GM12801 (cell line): ENCODE measurements around the gene ETS2.

ENCODE experiments used
- TF ChIP-seq, protein P1 (sequence below): IDR thresholded peaks from one replicate; pipeline ENCODE4 v1.5.1; 2011; ENCODE audit warnings: control low read depth; ENCODE audit not compliant: insufficient read length; ENCODE audit errors: extremely low read depth

The ETS2 gene

DNA sequence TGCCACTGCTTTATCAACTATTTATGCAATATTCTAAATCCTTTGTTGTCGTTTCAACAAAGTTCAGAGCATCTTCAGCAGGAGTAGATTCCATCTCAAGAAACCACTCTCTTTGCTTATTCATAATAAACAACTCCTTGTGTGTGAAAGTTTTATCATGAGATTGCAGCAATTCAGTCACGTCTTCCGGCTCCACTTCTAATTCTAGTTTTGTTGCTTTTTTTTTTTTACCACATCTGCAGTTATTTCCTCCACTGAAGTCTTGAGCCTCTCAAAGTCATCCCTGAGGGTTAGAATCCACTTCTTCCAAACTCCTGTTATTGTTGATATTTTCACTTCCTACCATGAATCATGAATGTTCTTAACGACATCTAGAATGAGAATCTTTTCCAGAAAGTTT is 14.8 kb upstream of the ETS2 start:
- TF ChIP-seq, protein P1, sequence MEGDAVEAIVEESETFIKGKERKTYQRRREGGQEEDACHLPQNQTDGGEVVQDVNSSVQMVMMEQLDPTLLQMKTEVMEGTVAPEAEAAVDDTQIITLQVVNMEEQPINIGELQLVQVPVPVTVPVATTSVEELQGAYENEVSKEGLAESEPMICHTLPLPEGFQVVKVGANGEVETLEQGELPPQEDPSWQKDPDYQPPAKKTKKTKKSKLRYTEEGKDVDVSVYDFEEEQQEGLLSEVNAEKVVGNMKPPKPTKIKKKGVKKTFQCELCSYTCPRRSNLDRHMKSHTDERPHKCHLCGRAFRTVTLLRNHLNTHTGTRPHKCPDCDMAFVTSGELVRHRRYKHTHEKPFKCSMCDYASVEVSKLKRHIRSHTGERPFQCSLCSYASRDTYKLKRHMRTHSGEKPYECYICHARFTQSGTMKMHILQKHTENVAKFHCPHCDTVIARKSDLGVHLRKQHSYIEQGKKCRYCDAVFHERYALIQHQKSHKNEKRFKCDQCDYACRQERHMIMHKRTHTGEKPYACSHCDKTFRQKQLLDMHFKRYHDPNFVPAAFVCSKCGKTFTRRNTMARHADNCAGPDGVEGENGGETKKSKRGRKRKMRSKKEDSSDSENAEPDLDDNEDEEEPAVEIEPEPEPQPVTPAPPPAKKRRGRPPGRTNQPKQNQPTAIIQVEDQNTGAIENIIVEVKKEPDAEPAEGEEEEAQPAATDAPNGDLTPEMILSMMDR = no peak

DNA sequence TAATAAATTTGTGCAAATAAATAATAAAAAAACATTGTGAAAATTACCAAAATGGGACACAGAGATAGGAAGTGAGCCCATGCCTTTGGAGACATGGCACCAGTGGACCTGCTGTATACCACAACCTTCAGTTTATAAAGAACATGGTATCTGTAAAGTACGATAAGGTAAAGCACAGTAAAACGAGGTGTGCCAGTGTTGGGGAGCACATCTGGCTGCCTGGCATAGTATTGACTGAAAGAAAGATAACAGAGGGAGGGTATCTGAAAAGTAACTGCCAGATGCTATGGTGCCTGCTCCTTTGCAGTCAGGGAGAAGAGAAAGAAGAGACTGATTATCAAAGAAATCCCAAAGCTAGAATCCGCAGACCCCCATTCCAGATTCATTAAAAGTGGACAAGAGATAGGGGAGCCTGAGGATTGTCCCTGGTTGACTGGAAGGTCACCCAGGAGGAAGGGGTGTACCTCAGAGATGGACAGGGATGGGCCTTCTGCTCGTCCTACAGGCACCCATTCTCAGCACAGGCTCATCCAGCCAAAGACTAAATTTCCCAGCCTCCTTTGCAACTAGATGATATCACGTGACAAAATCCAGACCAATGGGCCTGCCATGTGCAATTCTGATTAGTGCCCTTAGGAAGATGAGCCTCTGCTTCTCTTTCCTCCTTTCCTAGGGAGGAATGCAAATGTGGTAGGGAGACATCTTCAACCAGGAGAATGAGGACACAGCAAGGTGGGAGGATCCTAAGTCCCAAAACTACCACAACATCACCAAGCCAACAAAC is 12.9 kb upstream of the ETS2 start:
- TF ChIP-seq, protein P1 = no peak

DNA sequence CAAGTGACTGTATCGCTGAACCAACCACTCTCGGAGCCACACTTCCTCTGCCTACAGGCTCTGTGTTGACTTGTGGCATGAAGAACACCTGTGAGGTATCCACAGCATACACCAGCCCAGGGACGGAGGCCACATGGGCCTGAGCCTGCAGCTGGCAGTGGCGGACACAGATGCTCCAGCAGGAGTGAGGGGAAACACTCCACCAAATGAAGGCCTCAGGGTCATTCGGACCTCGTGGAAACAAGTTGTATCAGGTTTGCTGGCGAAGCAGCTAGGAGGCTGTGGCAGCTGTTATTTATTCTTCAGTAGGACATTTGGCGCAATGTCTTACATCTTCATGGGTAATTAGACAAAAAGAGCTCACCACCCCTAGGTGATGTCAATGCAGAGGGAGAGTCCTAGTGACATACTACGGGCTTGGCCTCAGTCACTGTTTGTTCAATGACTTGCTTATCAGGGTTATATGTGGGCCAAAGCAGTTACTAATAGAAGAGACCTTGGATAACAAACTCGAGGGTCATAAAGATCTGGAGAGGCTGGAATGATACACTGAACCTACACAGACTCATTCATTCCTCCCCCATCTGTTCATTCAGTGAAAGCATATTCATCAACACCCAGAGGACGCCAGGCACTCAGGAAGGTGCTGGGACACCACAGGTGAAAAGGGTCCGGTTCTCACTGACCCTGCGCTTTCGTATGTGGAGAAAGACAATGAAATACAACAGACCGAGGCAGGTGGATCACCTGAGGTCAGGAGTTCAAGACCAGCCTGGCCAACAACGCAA is 11.6 kb upstream of the ETS2 start:
- TF ChIP-seq, protein P1 = no peak

DNA sequence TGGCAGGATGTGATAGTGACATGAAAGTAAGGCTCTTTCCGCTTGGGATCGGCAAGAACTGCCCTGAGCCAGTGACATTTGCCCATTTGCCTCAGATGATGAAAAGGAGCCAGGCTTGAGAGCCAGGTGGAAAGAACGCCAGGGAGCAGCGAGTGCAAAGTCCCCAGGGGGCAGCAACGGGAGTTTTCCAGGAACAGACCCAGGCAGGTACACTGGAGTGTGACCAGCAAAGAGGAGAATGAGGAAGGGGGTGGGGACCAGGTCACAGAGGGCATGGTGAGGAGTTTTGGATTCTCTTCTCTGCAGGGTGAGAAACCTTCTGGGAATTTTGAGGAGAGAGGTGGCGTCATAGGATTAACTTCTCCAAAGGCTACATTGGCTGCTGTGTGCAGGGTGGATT is 10.8 kb upstream of the ETS2 start:
- TF ChIP-seq, protein P1 = no peak

DNA sequence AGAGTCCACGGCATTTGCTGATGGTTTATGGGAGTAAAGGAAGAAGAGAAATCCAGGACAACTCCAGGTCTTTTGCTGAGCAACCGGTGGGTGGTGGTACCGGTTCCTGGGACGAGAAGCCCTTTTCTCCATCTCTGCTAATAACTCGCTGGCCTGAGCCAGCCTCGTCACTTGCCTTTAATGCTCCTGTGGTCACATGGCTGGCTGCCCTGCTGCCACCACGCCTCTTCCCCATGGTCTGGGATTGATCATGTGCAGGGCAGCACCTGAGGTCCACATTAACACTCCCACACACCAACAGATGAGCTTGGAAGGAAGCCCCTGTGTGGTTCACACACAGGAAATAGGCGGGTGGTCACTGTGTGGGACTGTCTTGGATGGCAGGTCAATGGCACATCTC is 10.3 kb upstream of the ETS2 start:
- TF ChIP-seq, protein P1 = no peak

DNA sequence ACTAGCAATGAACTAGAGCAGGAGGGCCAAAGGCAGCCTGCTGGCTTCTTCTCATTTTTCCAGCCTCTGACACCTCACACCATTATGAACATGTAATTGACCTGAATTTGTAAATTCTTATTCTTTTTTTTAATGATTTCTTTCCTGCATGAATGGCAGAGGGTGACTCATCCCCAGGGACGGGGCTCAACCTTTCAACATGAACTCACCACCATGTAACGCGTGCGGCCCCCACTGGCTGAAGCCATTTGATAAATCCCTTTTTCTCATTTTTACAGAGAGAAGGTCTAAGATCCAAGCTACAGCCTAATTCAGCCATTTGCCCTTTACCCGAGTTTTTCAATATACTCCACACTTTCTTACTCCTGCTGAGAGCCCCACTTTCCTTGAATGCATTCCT is 9.3 kb upstream of the ETS2 start:
- TF ChIP-seq, protein P1 = no peak

DNA sequence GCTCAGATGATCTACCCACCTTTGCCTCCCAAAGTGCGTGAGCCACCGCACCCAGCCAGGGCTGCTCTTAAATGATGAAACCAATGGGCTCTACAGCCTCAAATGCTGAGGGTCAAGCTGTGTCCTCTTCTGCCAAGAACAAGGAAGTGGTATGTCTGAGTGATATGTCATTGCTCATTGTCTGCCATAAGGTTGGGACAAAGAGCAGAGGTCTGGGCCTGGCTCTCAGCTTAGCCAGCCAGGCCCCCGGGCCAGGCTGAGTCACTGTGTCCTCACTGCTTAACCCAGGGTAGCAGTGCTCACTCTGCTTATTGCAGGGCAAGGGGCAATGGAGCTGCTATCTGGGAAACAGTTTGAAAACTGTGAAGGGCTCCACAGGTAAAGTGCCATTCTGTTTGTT is 8.3 kb upstream of the ETS2 start:
- TF ChIP-seq, protein P1 = no peak
